GM23248 (cell line): ENCODE data around the gene PMAIP1. TPM values are rescaled to one million over a fixed set of nuclear protein-coding genes. Genes with fewer than 3 reads are reported as not detected.

Experiments used
- DNase-seq: peaks from one replicate; pipeline ENCODE4 v3.0.0-alpha.2; 2015
- H2AFZ ChIP-seq: fragments of 200-600 bp; sonication (generic); 2 replicates; pipeline ENCODE4 v1.6.1; 2016; ENCODE audit warnings: antibody characterized with exemption
- H3F3A ChIP-seq: fragments of 200-600 bp; sonication (generic); 2 replicates; pipeline ENCODE4 v1.6.1; 2016; ENCODE audit warnings: mild to moderate bottlenecking, antibody characterized with exemption, mixed run types; ENCODE audit not compliant: insufficient read depth
- H3K27ac ChIP-seq: fragments of 200-600 bp; sonication (generic); 2 replicates; pipeline ENCODE4 v1.5.1; 2016; ENCODE audit warnings: mild to moderate bottlenecking
- H3K27me3 ChIP-seq: fragments of 200-600 bp; sonication (generic); replicated peaks from 2 replicates; pipeline ENCODE4 v1.6.1; 2016; ENCODE audit warnings: mild to moderate bottlenecking; ENCODE audit not compliant: insufficient read depth
- H3K36me3 ChIP-seq: fragments of 200-600 bp; sonication (generic); 2 replicates; pipeline ENCODE4 v1.6.1; 2016; ENCODE audit warnings: low read depth, mild to moderate bottlenecking
- H3K4me1 ChIP-seq: fragments of 200-600 bp; sonication (generic); 2 replicates; pipeline ENCODE4 v1.6.1; 2016; ENCODE audit warnings: mild to moderate bottlenecking; ENCODE audit not compliant: insufficient read depth
- H3K4me2 ChIP-seq: fragments of 200-600 bp; sonication (generic); one replicate; pipeline ENCODE4 v1.6.1; 2016; ENCODE audit warnings: mild to moderate bottlenecking; ENCODE audit not compliant: unreplicated experiment
- H3K4me3 ChIP-seq: fragments of 200-600 bp; sonication (generic); 2 replicates; pipeline ENCODE4 v1.5.1; 2016; ENCODE audit warnings: mild to moderate bottlenecking
- H3K79me2 ChIP-seq: fragments of 200-600 bp; sonication (generic); 2 replicates; pipeline ENCODE4 v1.6.1; 2016; ENCODE audit warnings: mild to moderate bottlenecking; ENCODE audit not compliant: insufficient read depth
- H3K9ac ChIP-seq: fragments of 200-600 bp; sonication (generic); 2 replicates; pipeline ENCODE4 v1.6.1; 2016; ENCODE audit warnings: mild to moderate bottlenecking
- H3K9me2 ChIP-seq: fragments of 200-600 bp; sonication (generic); 2 replicates; pipeline ENCODE4 v1.6.1; 2016; ENCODE audit warnings: mixed run types, mild to moderate bottlenecking, moderate library complexity; ENCODE audit not compliant: insufficient read depth
- H3K9me3 ChIP-seq: fragments of 200-600 bp; sonication (generic); one replicate; pipeline ENCODE4 v1.6.1; 2017; ENCODE audit warnings: low read depth
- H4K20me1 ChIP-seq: fragments of 200-600 bp; sonication (generic); 2 replicates; pipeline ENCODE4 v1.6.0; 2016; ENCODE audit not compliant: insufficient read depth
- EZH2 ChIP-seq: fragments of 200-600 bp; sonication (generic); IDR thresholded peaks from 2 replicates; pipeline ENCODE4 v1.6.1; 2018; ENCODE audit warnings: antibody characterized with exemption, mild to moderate bottlenecking; ENCODE audit not compliant: insufficient read depth, poor library complexity, severe bottlenecking
- EZH2phosphoT487 ChIP-seq: fragments of 200-600 bp; sonication (generic); IDR thresholded peaks from 2 replicates; pipeline ENCODE4 v1.6.1; 2018; ENCODE audit warnings: antibody characterized with exemption, moderate library complexity, mild to moderate bottlenecking, low read depth; ENCODE audit not compliant: insufficient read depth
- whole genome bisulfite sequencing, 2 experiments: methylation state at CpG; one replicate each; pipeline ENCODE4 v1.1.6; 2015 to 2017; ENCODE audit warnings: low lambda C conversion rate in 2 of 2, low coverage in 1 of 2; ENCODE audit errors: missing lambda C conversion rate in 2 of 2; 5-methylcytosine and 5-hydroxymethylcytosine counted together
- in situ Hi-C: fragments of 300-500 bp; cut with MboI; formaldehyde crosslinking; loops from 2 replicates; pipeline ENCODE4 v1.15.0; 2020
- polyA plus RNA-seq: library from polyadenylated mRNA; unstranded; fragments of >200 nt; fragmentation: Nextera tagmentation; extraction: Ambion mirVana; gene quantifications from 2 replicates; pipeline ENCODE4 v1.2.1, GENCODE V29; 2016
- total RNA-seq: library from RNA; depleted of rRNA; stranded (reverse); fragments of >200 nt; shearing (Covaris generic); gene quantifications from 2 replicates; pipeline ENCODE4 v1.2.3, GENCODE V29; 2014

The PMAIP1 gene
- total and polyA plus RNA-seq, 2 experiments from 2014 or later, result 5.3 to 7.5 TPM

GRCh38 chr18:59861009-59861408, 38.8 kb upstream of the PMAIP1 start:
- no peaks in the 10 kb centered on the region for H3K36me3 ChIP-seq
- H3K4me1 ChIP-seq, result no peaks in the 10 kb centered on the region
- H3K9me2 ChIP-seq, result no peaks in the 10 kb centered on the region
- TF ChIP-seq EZH2, result no peak
- no peak for TF ChIP-seq EZH2phosphoT487
- WGBS, 2 experiments, result 32 to 35% methylated on average over 4 of the region's 4 CpGs
- no peak overlapping the region for H3K27ac ChIP-seq
- no peaks in the 10 kb centered on the region for H3K79me2 ChIP-seq
- peak; percentile 52 for DNase-seq
- H3K9me3 ChIP-seq, result no peaks in the 10 kb centered on the region
- H3F3A ChIP-seq, result peaks cover 10% of the 10 kb centered on the region; the same call in 1 of the 2 replicates
- in situ Hi-C loops, result no loop called here
- H2AFZ ChIP-seq, result no peak overlapping the region
- H3K9ac ChIP-seq, result no peak overlapping the region
- H4K20me1 ChIP-seq, result no peaks in the 10 kb centered on the region
- H3K4me2 ChIP-seq, result no peak overlapping the region
- H3K4me3 ChIP-seq, result no peak overlapping the region
- H3K27me3 ChIP-seq, result peaks cover 13% of the 10 kb centered on the region

GRCh38 chr18:59861963-59862819, 37.6 kb upstream of the PMAIP1 start:
- H2AFZ ChIP-seq, result no peak overlapping the region
- no peaks in the 10 kb centered on the region for H3K9me3 ChIP-seq
- no peak for TF ChIP-seq EZH2phosphoT487
- no peak for TF ChIP-seq EZH2
- H3K4me3 ChIP-seq, result no peak overlapping the region
- H3K36me3 ChIP-seq, result no peaks in the 10 kb centered on the region
- H3K4me1 ChIP-seq, result no peaks in the 10 kb centered on the region
- no peaks in the 10 kb centered on the region for H4K20me1 ChIP-seq
- H3K9ac ChIP-seq, result no peak overlapping the region
- peaks cover 7% of the 10 kb centered on the region; the same call in 1 of the 2 replicates for H3K27me3 ChIP-seq
- no peak for DNase-seq
- H3F3A ChIP-seq, result peaks cover 10% of the 10 kb centered on the region; the same call in 1 of the 2 replicates
- no peak overlapping the region for H3K27ac ChIP-seq
- H3K79me2 ChIP-seq, result no peaks in the 10 kb centered on the region
- no peaks in the 10 kb centered on the region for H3K9me2 ChIP-seq
- WGBS, 2 experiments, result 71 to 73% methylated on average over 7 of the region's 7 CpGs
- no peak overlapping the region for H3K4me2 ChIP-seq
- in situ Hi-C loops, result no loop called here

- Histone ChIP-seq H3K9me2 (no peaks in the 10 kb centered on the region), H3K36me3 (no peaks in the 10 kb centered on the region), H3K4me2 (no peak overlapping the region), H2AFZ (no peak overlapping the region), H4K20me1 (no peaks in the 10 kb centered on the region), H3K9me3 (no peaks in the 10 kb centered on the region), H3F3A (peaks cover 8% of the 10 kb centered on the region; the same call in 1 of the 2 replicates), H3K4me1 (peaks cover under 1% of the 10 kb centered on the region; the same call in 1 of the 2 replicates), H3K4me3 (no peak overlapping the region), H3K27ac (no peak overlapping the region), H3K27me3 (no peaks in the 10 kb centered on the region), H3K79me2 (no peaks in the 10 kb centered on the region), H3K9ac (no peak overlapping the region)
- no peak for TF ChIP-seq EZH2
- TF ChIP-seq EZH2phosphoT487, result no peak
- in situ Hi-C loops, result no loop called here
- 78 to 82% methylated on average over 6 of the region's 6 CpGs for WGBS, 2 experiments
- DNase-seq, result no peak
These were observed 34.4 kb upstream of the PMAIP1 start for GRCh38 chr18:59865241-59865986.

GRCh38 chr18:59866551-59867269, 33.1 kb upstream of the PMAIP1 start:
- Histone ChIP-seq H3K27ac (no peak overlapping the region), H3K27me3 (no peaks in the 10 kb centered on the region), H3K4me2 (no peak overlapping the region), H3K79me2 (no peaks in the 10 kb centered on the region), H3K9me2 (no peaks in the 10 kb centered on the region), H3F3A (no peaks in the 10 kb centered on the region), H3K4me3 (no peak overlapping the region), H2AFZ (no peak overlapping the region), H3K36me3 (no peaks in the 10 kb centered on the region), H3K9me3 (no peaks in the 10 kb centered on the region), H3K4me1 (peaks cover 4% of the 10 kb centered on the region), H4K20me1 (no peaks in the 10 kb centered on the region), H3K9ac (no peak overlapping the region)
- no peak for DNase-seq
- TF ChIP-seq EZH2phosphoT487 (no peak), EZH2 (no peak)
- 81 to 83% methylated on average over 2 of the region's 2 CpGs for WGBS, 2 experiments
- in situ Hi-C loops, result no loop called here
